CD4-positive, alpha-beta T cell treated with Interleukin-17A for 1 hour (primary cell): ENCODE measurements around the gene MAS1L.

Source experiments
- DNase-seq: peaks from one replicate; pipeline ENCODE4 v3.0.0-alpha.2; 2020

Gene MAS1L

GRCh38 chr6:29487660-29488059 lies at the start of gene MAS1L:
Gene MAS1L (minus strand): TSS chr6:29487956. CDS start chr6:29487902, 54 bp downstream.
- no peak for DNase-seq

GRCh38 chr6:29532320-29532951 lies 44.7 kb upstream of the MAS1L start:
- DNase-seq = no peak

- no peak for DNase-seq
Observed at GRCh38 chr6:29531668-29532067, 43.9 kb upstream of the MAS1L start.

- DNase-seq = no peak
Observed at GRCh38 chr6:29530671-29531310, 43.0 kb upstream of the MAS1L start.

- no peak for DNase-seq
Observed at GRCh38 chr6:29529956-29530355, 42.2 kb upstream of the MAS1L start.

- DNase-seq = no peak
Observed at GRCh38 chr6:29528988-29529560, 41.3 kb upstream of the MAS1L start.

- no peak for DNase-seq
Observed at GRCh38 chr6:29528300-29528931, 40.7 kb upstream of the MAS1L start.

- no peak for DNase-seq
Observed at GRCh38 chr6:29527564-29527963, 39.8 kb upstream of the MAS1L start.

- no peak for DNase-seq
Observed at GRCh38 chr6:29527126-29527525, 39.4 kb upstream of the MAS1L start.

GRCh38 chr6:29525311-29525639 lies 37.5 kb upstream of the MAS1L start:
- DNase-seq = no peak

- no peak for DNase-seq
Observed at GRCh38 chr6:29524444-29525310, 36.9 kb upstream of the MAS1L start.

- no peak for DNase-seq
Observed at GRCh38 chr6:29524044-29524443, 36.3 kb upstream of the MAS1L start.

GRCh38 chr6:29522227-29522626 lies 34.5 kb upstream of the MAS1L start:
- DNase-seq = no peak

- DNase-seq = no peak
Observed at GRCh38 chr6:29521006-29521680, 33.4 kb upstream of the MAS1L start.

GRCh38 chr6:29520232-29520631 lies 32.5 kb upstream of the MAS1L start:
- DNase-seq = no peak

- no peak for DNase-seq
Observed at GRCh38 chr6:29519291-29520010, 31.7 kb upstream of the MAS1L start.

- no peak for DNase-seq
Observed at GRCh38 chr6:29517728-29518440, 30.1 kb upstream of the MAS1L start.

- no peak for DNase-seq
Observed at GRCh38 chr6:29517245-29517644, 29.5 kb upstream of the MAS1L start.

GRCh38 chr6:29516108-29516507 lies 28.4 kb upstream of the MAS1L start:
- peak; percentile 48 for DNase-seq

- no peak for DNase-seq
Observed at GRCh38 chr6:29510746-29511300, 23.1 kb upstream of the MAS1L start.

- no peak for DNase-seq
Observed at GRCh38 chr6:29510202-29510601, 22.4 kb upstream of the MAS1L start.
